ENCODE results near the gene ITFG1.

Gene ITFG1

GRCh38 chr16:47481698-47482374 is 21.0 kb upstream of the ITFG1 start:
- H3K4me1 ChIP-seq (ENCODE audit: control insufficient read depth, insufficient read depth, low read length), result no peaks in the 10 kb centered on the region
- ChIA-PET CTCF (no interaction called here), POLR2A (interaction anchor here (0.6 kb wide), 1 partner anchor 528 kb away, joined by 3 read pairs; no protein-coding TSS in a partner anchor)
- no peak for TF ChIP-seq ZNF184 (tag by site-specific recombination; IDR thresholded peaks at IDR 0.05)
- no peak for TF ChIP-seq SALL2 (tag by site-specific recombination; IDR thresholded peaks at IDR 0.05; ENCODE audit: borderline replicate concordance)
- no peak for TF ChIP-seq ZNF335 (tag by site-specific recombination; conservative IDR thresholded peaks at IDR 0.05)
- no peak for TF ChIP-seq KLF8 (tag by site-specific recombination; IDR thresholded peaks at IDR 0.05)
- H3K27ac ChIP-seq (ENCODE audit: extremely low read depth, low read depth, low read length), result no peak overlapping the region
- H3K9me3 ChIP-seq (ENCODE audit: control insufficient read depth, insufficient read depth, low read depth, low read length), result no peaks in the 10 kb centered on the region
- no peak overlapping the region for H3K4me3 ChIP-seq (ENCODE audit: low read depth, low read length)
- H3K36me3 ChIP-seq (ENCODE audit: control insufficient read depth in 2 of 2, insufficient read depth in 1 of 2, low read length in 2 of 2), result no peaks in the 10 kb centered on the region; a peak in 1 of 3 replicates

GRCh38 chr16:47480410-47480809 is 19.5 kb upstream of the ITFG1 start:
- CTCF ChIA-PET, result interaction anchor here (0.6 kb wide), 1 partner anchor 337 kb away, joined by 3 read pairs; the partner anchor contains the start of gene NETO2
- Histone ChIP-seq H3K9me3 (ENCODE audit: control insufficient read depth, insufficient read depth, low read depth, low read length) (no peaks in the 10 kb centered on the region), H3K4me3 (ENCODE audit: low read depth, low read length) (no peak overlapping the region), H3K36me3 (ENCODE audit: control insufficient read depth in 2 of 2, insufficient read depth in 1 of 2, low read length in 2 of 2) (no peaks in the 10 kb centered on the region; a peak in 1 of 3 replicates), H3K27ac (ENCODE audit: extremely low read depth, low read depth, low read length) (no peak overlapping the region), H3K4me1 (ENCODE audit: control insufficient read depth, insufficient read depth, low read length) (no peaks in the 10 kb centered on the region)
- TF ChIP-seq, protein P1, sequence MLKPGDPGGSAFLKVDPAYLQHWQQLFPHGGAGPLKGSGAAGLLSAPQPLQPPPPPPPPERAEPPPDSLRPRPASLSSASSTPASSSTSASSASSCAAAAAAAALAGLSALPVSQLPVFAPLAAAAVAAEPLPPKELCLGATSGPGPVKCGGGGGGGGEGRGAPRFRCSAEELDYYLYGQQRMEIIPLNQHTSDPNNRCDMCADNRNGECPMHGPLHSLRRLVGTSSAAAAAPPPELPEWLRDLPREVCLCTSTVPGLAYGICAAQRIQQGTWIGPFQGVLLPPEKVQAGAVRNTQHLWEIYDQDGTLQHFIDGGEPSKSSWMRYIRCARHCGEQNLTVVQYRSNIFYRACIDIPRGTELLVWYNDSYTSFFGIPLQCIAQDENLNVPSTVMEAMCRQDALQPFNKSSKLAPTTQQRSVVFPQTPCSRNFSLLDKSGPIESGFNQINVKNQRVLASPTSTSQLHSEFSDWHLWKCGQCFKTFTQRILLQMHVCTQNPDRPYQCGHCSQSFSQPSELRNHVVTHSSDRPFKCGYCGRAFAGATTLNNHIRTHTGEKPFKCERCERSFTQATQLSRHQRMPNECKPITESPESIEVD (tag by site-specific recombination; IDR thresholded peaks at IDR 0.05), result no peak
- POLR2A ChIA-PET, result no interaction called here

GRCh38 chr16:47477679-47478078 is 16.8 kb upstream of the ITFG1 start:
- no peaks in the 10 kb centered on the region for H3K9me3 ChIP-seq (ENCODE audit: control insufficient read depth, insufficient read depth, low read depth, low read length)
- H3K4me1 ChIP-seq (ENCODE audit: control insufficient read depth, insufficient read depth, low read length), result no peaks in the 10 kb centered on the region
- no peaks in the 10 kb centered on the region; a peak in 1 of 3 replicates for H3K36me3 ChIP-seq (ENCODE audit: control insufficient read depth in 2 of 2, insufficient read depth in 1 of 2, low read length in 2 of 2)
- TF ChIP-seq BCL11B (tag by site-specific recombination; IDR thresholded peaks at IDR 0.05; ENCODE audit: low read depth), result no peak
- TF ChIP-seq ZBTB44 (tag by site-specific recombination; IDR thresholded peaks at IDR 0.05), result no peak
- TF ChIP-seq ZNF514 (tag by site-specific recombination; IDR thresholded peaks at IDR 0.05), result no peak
- TF ChIP-seq ZNF704 (tag by site-specific recombination; IDR thresholded peaks at IDR 0.05), result no peak
- no peak for TF ChIP-seq ZNF16 (tag by site-specific recombination; IDR thresholded peaks at IDR 0.05; ENCODE audit: low read depth)
- ChIA-PET POLR2A (no interaction called here), CTCF (no interaction called here)
- H3K4me3 ChIP-seq (ENCODE audit: low read depth, low read length), result no peak overlapping the region
- no peak overlapping the region for H3K27ac ChIP-seq (ENCODE audit: extremely low read depth, low read depth, low read length)

GRCh38 chr16:47476654-47477345 is 15.9 kb upstream of the ITFG1 start:
- ChIA-PET POLR2A (no interaction called here), CTCF (no interaction called here)
- no peak overlapping the region for H3K27ac ChIP-seq (ENCODE audit: extremely low read depth, low read depth, low read length)
- H3K4me3 ChIP-seq (ENCODE audit: low read depth, low read length), result no peak overlapping the region
- no peaks in the 10 kb centered on the region for H3K9me3 ChIP-seq (ENCODE audit: control insufficient read depth, insufficient read depth, low read depth, low read length)
- no peak for TF ChIP-seq ZNF600 (tag by site-specific recombination; IDR thresholded peaks at IDR 0.05)
- no peak for TF ChIP-seq KLF8 (tag by site-specific recombination; IDR thresholded peaks at IDR 0.05)
- TF ChIP-seq ZNF433 (tag by site-specific recombination; IDR thresholded peaks at IDR 0.05; ENCODE audit: low read depth), result no peak
- TF ChIP-seq ZNF473 (tag by site-specific recombination; IDR thresholded peaks at IDR 0.05), result no peak
- no peaks in the 10 kb centered on the region for H3K36me3 ChIP-seq (ENCODE audit: control insufficient read depth in 2 of 2, insufficient read depth in 1 of 2, low read length in 2 of 2)
- H3K4me1 ChIP-seq (ENCODE audit: control insufficient read depth, insufficient read depth, low read length), result no peaks in the 10 kb centered on the region

All from HEK293 (cell line).